ENCODE data around the gene MACROD2. TPM values are rescaled to one million over a fixed set of nuclear protein-coding genes. Genes with fewer than 3 reads are reported as not detected.

MACROD2 gene
- total RNA-seq, 1 donor from 2014 or later, result 0.23 TPM

DNA sequence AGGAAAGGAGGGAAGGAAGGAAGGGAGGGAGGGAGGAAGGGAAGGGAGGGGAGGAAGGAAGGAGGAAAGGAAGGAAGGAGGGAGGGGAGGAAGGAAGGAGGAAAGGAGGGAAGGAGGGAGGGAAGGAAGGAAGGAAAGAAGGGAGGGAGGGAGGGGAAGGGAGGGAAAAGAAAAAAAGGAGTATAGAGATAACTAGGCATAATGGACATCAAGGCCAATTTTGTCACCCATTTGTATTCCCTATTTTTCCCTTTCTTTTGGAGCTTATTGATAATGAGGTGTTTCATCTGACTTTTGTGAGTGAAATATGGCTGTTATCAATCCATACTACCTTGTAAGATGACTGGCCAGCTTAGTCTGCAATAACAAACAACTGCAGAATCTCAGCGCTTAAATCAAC lies 624.1 kb downstream of the MACROD2 start:
- DNase-seq (ENCODE audit: low read depth), result no peak
- no peak overlapping the region for H3K4me3 ChIP-seq (ENCODE audit: low read depth, low read length)
- no peak for TF ChIP-seq CTCF (conservative IDR thresholded peaks at IDR 0.05; ENCODE audit: low read depth, low read length)

GRCh38 chr20:14622796-14623195 lies 627.5 kb downstream of the MACROD2 start:
- H3K4me3 ChIP-seq (ENCODE audit: low read depth, low read length), result no peak overlapping the region
- DNase-seq (ENCODE audit: low read depth), result peak; percentile 61
- peak; percentile 69 for TF ChIP-seq CTCF (conservative IDR thresholded peaks at IDR 0.05; ENCODE audit: low read depth, low read length)

GRCh38 chr20:14631011-14631410 lies 635.7 kb downstream of the MACROD2 start:
- no peak overlapping the region for H3K4me3 ChIP-seq (ENCODE audit: low read depth, low read length)
- no peak for DNase-seq (ENCODE audit: low read depth)
- TF ChIP-seq CTCF (conservative IDR thresholded peaks at IDR 0.05; ENCODE audit: low read depth, low read length), result no peak

GRCh38 chr20:14632906-14633305 lies 637.6 kb downstream of the MACROD2 start:
- TF ChIP-seq CTCF (conservative IDR thresholded peaks at IDR 0.05; ENCODE audit: low read depth, low read length), result no peak
- H3K4me3 ChIP-seq (ENCODE audit: low read depth, low read length), result no peak overlapping the region
- DNase-seq (ENCODE audit: low read depth), result no peak

DNA sequence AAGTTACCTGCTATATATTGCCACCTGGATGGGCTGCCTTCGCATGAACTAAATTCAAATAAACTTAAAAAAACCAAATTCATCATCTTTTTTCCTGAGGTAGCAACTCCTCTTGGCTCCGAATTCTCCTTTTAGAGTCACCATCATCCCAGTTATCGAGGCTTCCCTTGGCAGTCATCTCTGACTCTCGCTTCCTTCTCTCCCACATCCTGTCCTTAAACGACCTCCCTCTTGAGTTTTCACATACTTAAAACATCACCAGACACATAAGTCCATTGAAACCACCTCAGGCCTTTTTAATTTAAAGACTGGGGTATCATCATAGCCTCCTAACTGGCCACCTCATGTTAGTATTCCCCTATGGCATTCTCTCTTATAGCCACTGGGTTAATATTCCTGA lies 638.2 kb downstream of the MACROD2 start:
- no peak for DNase-seq (ENCODE audit: low read depth)
- no peak for TF ChIP-seq CTCF (conservative IDR thresholded peaks at IDR 0.05; ENCODE audit: low read depth, low read length)
- no peak overlapping the region for H3K4me3 ChIP-seq (ENCODE audit: low read depth, low read length)

DNA sequence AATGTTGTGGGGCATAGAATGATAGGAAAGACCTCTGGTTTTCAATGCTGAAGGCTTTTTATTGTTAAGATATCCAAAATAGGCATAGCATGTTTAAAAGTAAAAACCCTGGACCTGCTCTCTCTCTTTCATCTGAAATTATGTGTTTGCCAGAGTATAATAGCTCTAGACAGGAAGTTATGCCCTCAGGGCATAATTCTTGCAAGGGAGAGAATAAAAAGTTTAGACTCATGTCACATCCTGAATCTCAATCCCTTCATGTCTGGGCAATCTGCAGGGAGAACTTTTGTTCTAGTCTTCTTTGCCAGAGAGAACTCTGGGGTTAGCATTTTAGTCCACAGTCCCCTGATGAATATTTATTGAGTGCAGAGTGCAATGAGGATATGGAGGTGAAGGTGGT lies 639.3 kb downstream of the MACROD2 start:
- DNase-seq (ENCODE audit: low read depth), result no peak

More for the DNA sequence above, 639.3 kb downstream of the MACROD2 start:
- no peak overlapping the region for H3K4me3 ChIP-seq (ENCODE audit: low read depth, low read length)
- no peak for TF ChIP-seq CTCF (conservative IDR thresholded peaks at IDR 0.05; ENCODE audit: low read depth, low read length)

Measured in epithelial cell of proximal tubule (primary cell).